Right ventricle myocardium superior (tissue), 1 donor: ENCODE results near the gene VWA5A. TPM values are rescaled to one million over a fixed set of nuclear protein-coding genes. Genes with fewer than 3 reads are reported as not detected.
"Not testable (repeated sequence)": the region's sequence is repeated elsewhere in the genome, so short reads cannot be mapped to it uniquely, and the experiment has no call there.

Source experiments
- ATAC-seq: fragments of 200-7000 bp; cut with Tn5 transposase; one replicate; pipeline ENCODE4 v1.9.1; 2020; ENCODE audit warnings: mild to moderate bottlenecking; ENCODE audit not compliant: poor library complexity
- DNase-seq: peaks from one replicate; pipeline ENCODE4 v3.0.0-alpha.2; 2020
- intact Hi-C: fragments of 100-400 bp; cut with DNase I; formaldehyde crosslinking; loops from one replicate; pipeline ENCODE4 v1.11.2; 2022
- total RNA-seq: library from RNA; stranded (reverse); fragmentation: NEBNext Ultra II Directional; extraction: Animal tissue kit (Norgen Biotek cat#: 25700); gene quantifications from one replicate; pipeline ENCODE4 v1.2.1, GENCODE V29; 2021
- donor health status: DM: no; HTN: yes; CAD: no; lungs with severe emphysema.

The VWA5A gene
- total RNA-seq, 1 donor from 2014 or later: 3.5 TPM

DNA sequence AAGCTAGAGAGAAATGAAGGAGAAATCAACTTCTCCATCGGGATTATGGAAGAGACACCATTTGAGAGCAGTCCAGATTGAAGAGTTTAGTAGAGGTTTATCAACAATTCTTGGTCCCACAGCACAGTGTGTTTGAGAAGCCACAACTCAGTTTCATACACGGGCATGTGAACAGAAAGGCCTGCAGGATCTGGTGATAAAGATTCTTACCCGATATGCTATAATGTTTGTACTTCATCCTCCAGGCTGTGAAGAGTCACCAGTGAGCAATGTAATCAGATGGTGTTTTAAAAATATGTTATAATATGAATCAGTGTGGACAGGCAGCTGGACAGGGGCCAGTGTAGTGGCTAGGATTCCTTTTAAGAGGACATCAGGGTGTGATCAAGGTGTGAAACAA, 29.7 kb upstream of the VWA5A start:
- DNase-seq (no peak), ATAC-seq (no peak)
- intact Hi-C loops: no loop called here

DNA sequence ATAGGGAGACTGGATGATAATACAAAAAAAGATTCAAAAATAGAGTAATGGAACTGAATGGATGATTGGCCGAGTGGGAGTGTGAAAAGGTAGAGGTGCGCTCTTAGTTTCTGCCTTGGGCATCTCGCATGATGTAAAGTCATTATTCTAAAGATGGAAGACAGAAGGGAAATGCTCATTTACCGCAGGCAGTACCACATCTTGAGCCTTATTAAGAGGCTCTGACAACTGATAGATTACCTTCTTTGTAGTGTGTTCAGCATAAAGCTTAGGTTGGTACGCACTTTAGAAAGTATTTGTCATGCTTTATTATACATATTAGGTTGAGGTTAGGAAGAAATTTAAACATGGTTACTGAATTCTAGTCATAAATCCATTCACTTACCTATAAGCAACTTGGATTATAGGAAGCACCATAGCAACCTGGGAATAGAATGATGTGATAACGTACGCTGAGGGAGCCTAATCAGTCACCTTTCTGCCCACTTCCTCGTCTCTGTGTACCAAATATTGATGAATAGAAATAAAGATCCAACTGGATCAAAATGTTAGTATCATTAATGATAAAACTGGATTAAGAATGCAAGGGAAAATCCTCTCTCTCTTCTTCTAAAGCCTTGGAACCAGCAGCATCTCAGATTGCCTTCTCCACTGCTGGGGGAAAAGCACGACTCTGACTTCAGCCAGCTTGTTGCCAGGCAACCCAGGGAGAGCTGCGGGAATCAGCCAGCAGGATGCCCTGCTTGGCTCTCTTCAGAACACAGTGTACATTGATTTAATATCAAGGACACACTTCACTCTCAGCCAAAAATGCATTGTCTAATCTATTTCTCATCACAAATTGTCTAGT, 29.0 kb upstream of the VWA5A start:
- ATAC-seq: no peak
- intact Hi-C loops: no loop called here
- no peak for DNase-seq

DNA sequence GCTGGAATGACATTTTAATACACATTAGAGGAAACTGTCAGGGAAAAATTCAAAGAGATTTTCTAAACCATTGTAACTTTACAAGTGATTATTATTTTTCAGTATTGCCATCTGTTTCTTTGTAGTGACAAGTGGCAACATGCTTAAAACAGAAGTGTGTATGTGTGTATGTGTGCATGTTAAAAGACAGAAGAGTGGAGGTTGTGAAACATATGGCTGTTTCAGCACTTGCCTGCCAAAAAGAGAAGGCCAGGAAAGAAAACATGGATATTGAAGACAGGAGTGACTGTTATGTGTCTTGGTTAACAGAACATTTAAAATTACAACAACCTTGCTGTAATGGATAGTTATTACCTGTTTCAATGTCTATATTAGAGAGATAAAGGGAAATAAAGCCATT, 24.3 kb upstream of the VWA5A start:
- no peak for DNase-seq
- ATAC-seq: no peak
- intact Hi-C loops: no loop called here

DNA sequence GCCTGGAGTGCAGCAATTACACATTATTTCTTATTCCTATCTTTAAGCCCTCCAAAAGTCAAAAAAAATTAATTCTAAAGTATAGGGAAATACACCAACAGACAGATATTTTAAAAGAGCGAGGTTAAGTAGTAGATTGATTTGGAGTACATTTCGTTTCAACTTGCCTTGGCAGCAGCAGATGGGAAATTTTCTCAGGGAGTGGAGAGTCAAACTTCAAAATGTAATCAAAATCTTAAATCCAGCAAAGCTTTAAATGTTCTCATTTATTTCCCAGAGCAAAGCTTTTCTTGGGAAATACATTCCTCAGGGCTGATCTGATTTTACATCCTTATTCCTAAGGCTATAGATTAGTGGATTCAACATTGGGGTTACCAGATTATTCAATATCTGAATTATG, 21.9 kb upstream of the VWA5A start:
- intact Hi-C loops: no loop called here
- ATAC-seq: no peak
- no peak for DNase-seq

DNA sequence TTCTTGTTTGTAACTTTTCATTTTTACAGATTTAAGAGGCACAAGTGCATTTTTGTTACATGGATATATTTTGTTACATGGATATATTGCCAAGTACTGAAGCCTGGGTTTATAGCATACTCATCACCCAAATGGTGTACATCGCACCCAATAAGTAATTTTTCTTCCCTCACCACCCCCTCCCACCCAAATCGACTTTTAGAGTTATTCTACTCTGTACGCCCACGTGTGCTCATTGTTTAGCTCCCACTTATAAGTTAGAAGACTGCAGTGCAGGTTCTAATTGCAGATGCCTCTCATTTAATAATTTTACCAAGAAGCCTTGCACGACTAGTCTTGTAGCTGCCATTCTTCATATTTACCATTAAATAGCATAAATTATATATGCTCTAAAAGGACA, 20.5 kb upstream of the VWA5A start:
- ATAC-seq: no peak

DNA sequence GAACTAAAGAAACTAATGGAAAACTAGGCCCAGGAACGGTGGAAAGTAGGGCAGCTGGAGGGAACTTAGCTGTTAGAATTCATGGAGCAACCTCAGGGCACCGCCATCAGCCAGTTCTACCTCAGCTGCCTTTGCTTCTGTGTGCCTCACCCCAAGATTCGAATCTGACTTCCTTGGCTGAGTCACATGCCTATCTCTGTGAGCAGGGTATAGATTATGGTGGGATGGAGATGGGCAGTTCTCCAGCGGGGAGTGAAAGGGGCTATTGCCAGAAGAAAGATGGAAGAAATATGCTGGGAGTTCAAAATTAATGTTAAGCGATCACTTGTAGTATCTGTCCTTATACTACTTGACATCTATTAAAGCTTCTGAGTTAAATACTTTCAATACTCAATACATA, 18.9 kb upstream of the VWA5A start:
- intact Hi-C loops: no loop called here
- no peak for ATAC-seq
- no peak for DNase-seq

More for the DNA sequence above, 20.5 kb upstream of the VWA5A start:
- intact Hi-C loops: no loop called here
- DNase-seq: no peak

DNA sequence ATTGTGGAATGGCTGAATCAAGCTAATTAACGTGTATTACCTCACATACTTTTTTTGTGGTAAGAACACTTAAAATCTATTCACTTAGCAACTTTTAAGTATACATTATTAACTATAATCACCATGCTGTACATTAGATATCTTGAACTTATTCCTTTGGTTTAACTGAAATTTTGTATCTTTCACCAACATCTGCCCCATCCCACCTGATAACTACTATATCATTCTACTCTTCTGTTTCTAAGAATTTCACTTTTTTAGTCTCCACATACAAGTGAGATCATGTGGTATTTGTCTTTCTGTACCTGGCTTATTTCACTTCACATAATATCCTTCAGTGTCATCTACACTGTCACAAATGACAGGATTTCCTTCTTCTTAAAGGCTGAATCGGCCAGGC, 17.1 kb upstream of the VWA5A start:
- ATAC-seq (no peak), DNase-seq (no peak)
- intact Hi-C loops: no loop called here

DNA sequence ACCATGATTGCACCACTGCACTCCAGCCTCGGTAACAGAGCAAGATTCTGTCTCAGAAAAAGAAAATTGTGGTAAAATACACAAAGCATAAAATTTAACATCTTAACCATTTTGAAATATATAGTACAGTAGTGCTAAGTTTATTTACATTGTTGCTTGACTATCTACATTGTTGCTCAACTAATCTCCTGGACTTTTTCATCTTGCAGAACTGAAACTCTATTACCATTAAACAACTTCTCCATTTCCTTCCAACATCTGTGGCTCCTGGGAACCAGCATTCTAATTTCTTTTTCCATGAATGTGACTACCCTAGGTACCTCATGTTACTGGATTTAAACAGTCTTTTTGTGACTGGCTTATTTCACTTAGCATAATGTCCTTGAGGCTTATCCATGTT, 13.5 kb upstream of the VWA5A start:
- DNase-seq (no peak), ATAC-seq (no peak)
- intact Hi-C loops: no loop called here

DNA sequence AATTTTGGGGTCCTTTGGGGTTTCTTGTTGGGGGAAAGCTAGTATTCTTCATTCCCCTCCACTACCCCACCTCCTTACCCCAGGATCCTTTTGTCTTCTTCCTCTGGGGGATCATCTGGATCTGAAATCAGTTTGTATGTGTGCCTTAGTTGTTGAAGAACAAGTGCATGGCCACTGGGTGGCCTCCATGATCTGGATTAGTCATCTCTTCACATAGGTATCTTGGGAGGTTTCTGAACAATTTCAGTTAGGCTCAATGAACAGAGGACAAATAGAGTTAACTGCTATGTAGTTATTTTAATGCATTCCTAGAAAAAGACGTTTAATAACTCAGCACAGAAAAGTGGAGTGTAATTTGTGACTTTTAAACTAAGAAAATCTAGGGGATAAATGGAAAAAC, 7.1 kb upstream of the VWA5A start:
- ATAC-seq: no peak
- DNase-seq: no peak
- intact Hi-C loops: no loop called here

DNA sequence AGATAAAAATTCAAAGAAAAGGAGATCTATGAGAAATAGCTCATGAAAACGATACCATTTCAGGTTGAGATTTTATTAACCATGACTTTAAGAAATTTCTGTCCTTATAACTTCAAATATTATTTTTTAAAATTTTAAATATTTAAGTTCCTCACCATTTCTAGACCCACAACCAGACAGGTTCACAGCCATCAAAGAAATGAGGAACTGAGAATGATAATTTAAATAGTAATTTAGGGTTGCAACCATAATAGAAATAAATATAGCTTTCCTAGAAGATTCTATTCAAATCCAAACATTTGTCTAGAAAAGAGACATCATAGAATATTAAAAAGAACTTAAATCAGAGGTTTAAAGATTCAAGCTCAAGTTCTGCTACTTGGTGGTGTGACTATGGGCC, 5.9 kb upstream of the VWA5A start:
- DNase-seq (no peak), ATAC-seq (no peak)
- intact Hi-C loops: no loop called here

DNA sequence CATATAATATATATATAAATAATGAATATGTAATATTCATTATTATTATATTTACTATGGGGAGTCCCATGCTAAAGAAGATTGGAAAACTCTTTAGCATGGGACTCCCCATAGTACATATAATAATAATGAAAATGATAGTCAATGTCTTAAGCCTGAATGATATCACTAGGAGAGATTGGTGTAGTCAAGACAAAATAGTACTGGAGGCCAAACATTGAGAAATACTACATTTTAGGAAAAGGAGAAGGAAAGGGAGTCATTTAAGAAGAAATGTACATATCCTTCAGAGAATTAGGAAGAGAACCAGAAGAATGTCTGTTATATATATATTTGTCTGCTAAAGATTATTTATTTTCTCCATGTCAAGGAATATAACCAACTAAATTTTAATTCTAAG, 5.0 kb upstream of the VWA5A start:
- no peak for ATAC-seq
- intact Hi-C loops: no loop called here

DNA sequence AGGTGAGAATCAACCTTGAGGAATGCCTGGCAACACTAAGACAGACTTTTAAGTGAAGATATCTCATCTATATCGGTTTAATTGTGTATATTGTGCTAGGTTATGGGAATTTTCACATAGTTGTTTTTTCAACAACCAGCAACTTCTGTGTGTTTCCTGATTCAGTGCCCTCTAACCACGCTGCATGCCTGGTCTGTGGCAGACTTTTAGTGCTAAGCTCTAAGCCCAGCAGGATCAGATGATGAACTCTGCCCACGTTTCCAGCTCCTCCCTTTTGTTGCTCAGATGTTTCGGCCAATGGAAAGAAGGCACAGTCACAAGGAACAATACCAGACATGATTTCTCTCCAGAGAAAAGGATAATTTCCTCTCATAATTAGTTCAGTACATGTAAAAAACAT, 1.4 kb upstream of the VWA5A start:
- ATAC-seq: no peak
- intact Hi-C loops: no loop called here
- no peak for DNase-seq

More for the DNA sequence above, 5.0 kb upstream of the VWA5A start:
- DNase-seq: no peak

DNA sequence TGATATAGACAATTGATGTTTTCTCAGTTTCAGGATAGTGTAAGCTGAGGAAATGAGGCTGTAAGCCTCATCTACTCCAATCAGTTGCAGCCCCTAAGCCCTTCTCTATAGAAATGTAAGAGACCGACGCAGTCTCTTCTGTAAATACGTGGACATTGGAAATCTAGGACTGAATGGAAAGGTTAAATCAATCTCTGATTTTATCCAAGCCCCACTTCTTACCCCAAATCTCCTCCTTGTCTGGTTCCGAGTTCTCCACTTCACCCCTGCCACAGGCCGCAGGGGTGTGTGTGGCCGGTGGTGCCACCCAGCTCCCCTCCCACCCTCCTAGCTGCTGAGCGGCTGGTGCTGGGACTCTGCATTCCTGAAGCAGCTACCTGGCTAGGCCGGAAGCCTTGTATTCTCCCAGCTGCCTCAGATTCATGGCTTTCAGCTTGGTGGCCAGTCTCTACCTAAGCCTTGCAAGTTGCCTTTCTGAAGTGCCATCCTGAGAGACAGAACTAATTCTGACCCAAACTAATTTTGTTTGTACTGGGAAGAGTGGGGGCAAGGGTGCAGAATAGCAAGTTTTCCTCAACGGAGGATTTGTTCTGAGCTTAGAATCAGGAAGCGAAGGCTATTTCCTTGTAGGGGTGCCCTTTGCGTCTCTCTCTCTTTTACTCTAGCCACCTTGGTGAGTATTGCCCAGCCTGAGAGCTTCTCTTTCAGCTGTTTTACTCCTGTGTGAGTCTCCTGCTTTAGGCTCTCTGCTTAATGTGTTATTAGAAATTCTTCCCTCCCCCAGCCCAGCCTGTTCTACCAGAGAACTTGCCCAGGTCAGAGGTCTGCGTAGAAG, 749 bp downstream of the VWA5A start:
- no peak for DNase-seq

DNA sequence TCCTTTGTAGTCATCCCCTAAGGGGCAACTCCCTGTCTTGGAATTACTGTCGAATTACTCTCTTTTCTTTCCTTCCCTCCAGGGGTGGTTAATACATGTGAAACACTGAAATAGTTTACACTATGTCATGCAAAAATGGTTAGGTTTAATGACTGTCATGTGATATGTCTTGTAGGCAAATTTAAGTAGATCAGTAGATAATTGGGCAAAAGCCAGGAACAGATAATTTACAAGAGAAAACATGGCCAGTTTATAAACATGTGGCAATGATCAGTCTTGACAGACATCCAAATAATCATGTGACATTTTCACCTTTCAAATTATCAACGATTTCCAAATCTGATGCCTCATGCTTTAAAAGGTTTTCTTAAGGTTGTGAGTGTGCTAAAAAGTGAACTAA, 3.9 kb downstream of the VWA5A start:
- intact Hi-C loops: no loop called here
- ATAC-seq: no peak
- no peak for DNase-seq

More for the DNA sequence above, 749 bp downstream of the VWA5A start:
- peak; percentile 60 for ATAC-seq
- intact Hi-C loops: no loop called here

DNA sequence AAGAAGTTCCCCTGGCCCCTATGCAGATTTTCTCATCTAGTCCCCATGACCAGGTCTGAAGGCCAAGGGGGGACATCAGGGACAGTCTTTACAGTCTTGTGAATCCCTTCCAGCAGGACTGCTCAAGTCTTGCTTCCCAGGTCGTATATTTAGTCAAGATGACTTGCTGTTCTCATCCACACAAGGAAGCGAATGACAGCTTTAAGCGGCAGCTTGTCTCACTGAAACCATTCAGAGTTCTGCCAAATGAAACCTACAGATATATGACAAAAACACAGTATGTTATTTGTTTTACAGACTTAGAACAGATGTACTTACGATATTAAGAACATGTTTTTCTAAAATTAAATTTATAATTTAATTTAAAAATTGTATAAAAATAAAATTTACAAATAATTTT, 5.6 kb downstream of the VWA5A start:
- ATAC-seq: no peak
- intact Hi-C loops: no loop called here

DNA sequence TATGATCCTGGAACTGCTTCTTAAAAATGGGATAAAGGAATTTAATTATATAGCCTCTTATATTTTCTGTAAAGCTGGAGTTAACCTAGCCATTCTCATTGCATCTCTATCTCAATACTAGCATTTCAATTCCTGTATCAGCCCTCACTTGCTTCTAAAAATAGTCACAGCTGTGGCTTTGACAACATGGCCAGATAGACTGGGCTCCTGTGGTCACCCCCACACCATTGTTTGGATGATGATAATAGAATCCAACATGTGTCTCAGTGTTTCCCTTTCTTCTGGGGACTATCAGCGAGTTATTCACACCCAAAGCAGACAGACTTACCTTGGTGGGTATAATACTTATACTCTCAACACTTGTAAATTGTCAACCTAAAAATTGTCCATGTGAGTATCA, 6.9 kb downstream of the VWA5A start:
- intact Hi-C loops: no loop called here
- no peak for DNase-seq

More for the DNA sequence above, 5.6 kb downstream of the VWA5A start:
- no peak for DNase-seq

DNA sequence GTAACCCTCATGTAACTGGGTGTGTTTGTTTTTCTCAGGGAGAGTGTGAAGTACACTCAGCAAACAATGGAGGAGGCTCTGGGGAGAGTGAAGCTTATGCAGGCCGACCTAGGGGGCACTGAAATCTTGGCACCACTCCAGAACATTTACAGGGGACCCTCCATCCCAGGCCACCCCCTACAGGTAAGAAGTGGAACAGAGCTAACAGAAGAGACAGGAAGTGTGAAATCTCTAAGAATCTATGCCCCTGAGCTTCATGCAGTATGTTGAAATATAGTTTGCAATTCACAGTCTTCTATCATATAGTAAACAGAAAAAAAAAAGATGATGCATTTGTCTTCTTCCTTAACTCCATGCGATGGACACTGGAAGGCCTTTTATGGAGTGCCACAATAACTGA, 8.4 kb downstream of the VWA5A start:
- no peak for ATAC-seq
- no peak for DNase-seq
- intact Hi-C loops: no loop called here

More for the DNA sequence above, 6.9 kb downstream of the VWA5A start:
- ATAC-seq: no peak

DNA sequence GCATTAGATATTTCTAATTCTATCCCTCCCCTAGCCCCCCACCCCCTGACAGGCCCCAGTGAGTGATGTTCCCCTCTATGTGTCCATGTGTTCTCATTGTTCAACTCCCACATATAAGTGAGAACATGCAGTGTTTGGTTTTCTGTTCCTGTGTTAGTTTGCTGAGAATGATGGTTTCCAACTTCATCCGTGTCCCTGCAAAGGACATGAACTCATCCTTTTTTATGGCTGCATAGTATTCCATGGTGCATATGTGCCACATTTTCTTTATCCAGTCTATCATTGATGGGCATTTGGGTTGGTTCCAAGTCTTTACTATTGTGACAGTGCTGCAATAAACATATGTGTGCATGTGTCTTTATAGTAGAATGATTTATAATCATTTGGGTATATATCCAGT, 11.9 kb downstream of the VWA5A start:
- ATAC-seq, intact Hi-C loops, DNase-seq: not testable (repeated sequence)

DNA sequence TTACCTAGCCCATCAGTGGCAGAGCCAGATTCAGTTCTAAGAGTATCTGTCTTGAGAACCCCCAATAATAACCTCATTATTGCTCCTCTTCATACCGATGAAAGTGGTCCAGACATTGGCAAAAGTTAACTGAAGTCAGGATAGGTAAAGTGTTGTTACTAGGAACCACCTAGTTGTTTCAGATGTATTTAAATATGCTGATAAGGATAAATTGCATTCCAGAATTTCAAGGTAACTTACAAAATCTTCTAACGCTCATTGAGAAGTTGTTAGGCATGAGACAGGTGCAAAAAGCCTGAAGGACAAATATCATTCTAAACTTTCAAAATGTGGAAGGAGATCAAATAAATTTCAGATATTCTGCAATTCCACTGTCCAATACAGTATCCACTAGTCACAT, 27.8 kb downstream of the VWA5A start:
- intact Hi-C loops: no loop called here
- no peak for ATAC-seq

DNA sequence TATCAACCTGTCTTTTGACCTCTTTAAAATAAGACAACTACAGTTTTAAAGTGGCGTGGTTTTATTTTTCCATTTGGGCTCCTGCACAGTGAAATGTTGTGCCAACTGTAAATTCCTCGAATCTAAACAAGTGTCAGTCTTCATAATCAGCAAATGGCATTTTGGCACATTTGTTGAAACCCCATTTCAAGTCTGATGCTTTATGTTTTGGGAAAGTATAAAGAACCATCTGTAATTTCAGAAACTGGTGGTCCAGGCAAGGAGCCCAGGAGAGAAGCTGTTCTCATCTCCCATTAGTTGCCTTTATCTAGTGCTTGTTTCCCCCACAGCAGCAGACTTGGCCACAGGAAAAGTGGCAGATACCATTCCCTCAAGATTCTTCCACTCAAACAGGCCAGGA, 32.7 kb downstream of the VWA5A start:
- DNase-seq (no peak), ATAC-seq (no peak)
- intact Hi-C loops: no loop called here

More for the DNA sequence above, 27.8 kb downstream of the VWA5A start:
- no peak for DNase-seq
